ENCODE data around the gene NGEF.

Gene NGEF

DNA sequence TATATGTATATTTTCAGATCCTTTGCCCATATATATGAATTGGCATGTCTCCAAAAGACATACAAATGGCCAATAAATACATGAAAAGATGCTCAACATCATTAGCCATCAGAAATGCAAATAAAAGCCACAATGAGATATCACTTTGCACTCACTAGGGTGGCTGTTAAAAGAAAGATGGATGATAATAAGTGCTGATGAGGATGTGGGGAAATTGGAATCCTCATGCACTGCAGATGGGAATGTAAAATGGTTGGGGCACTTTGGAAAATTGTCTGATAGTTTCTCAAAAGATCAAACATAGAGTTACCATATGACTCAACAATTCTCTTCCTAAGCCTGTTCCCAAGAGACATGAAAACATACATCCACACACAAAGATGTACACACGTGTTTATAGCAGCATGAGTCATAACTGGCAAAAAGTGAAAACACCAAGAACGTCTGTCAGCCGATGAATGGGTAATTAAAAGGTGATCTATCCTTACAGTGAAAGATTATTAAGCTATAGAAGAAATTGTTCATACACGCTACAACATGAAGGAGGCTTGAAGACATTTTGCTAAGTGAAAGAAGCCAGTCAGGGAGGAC lies 19.7 kb downstream of the NGEF start:
- H3K9me3 ChIP-seq (ENCODE audit: low read length), result no peaks in the 10 kb centered on the region
- H3K4me1 ChIP-seq (ENCODE audit: insufficient read depth, low read length), result no peaks in the 10 kb centered on the region
- H3K27me3 ChIP-seq (ENCODE audit: insufficient read depth, low read length), result peaks cover 3% of the 10 kb centered on the region
- no peak overlapping the region for H3K4me3 ChIP-seq (ENCODE audit: low read length)
- H2AFZ ChIP-seq (ENCODE audit: low read depth, low read length), result no peak overlapping the region
- H3K36me3 ChIP-seq (ENCODE audit: insufficient read depth, low read length), result no peaks in the 10 kb centered on the region

DNA sequence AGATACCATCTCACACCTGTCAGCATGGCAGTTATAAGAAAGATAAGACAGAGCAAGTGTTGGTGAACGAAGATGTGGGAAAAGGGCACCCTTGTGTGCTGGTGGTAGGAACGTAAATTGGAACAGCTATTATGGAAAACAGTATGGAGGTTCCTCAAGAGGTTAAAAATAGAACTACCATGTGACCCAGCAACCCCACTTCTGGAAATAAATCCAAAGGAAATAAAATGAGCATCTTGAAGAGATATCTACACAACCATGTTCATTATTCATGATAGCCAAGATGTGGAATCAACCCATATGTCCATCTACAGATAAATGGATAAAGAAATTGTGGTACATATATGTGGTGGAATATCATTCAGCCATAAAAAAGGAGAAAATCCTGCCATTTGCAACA lies 26.9 kb downstream of the NGEF start:
- no peak overlapping the region for H2AFZ ChIP-seq (ENCODE audit: low read depth, low read length)
- H3K27me3 ChIP-seq (ENCODE audit: insufficient read depth, low read length), result peaks cover 2% of the 10 kb centered on the region
- H3K4me3 ChIP-seq (ENCODE audit: low read length), result no peak overlapping the region

DNA sequence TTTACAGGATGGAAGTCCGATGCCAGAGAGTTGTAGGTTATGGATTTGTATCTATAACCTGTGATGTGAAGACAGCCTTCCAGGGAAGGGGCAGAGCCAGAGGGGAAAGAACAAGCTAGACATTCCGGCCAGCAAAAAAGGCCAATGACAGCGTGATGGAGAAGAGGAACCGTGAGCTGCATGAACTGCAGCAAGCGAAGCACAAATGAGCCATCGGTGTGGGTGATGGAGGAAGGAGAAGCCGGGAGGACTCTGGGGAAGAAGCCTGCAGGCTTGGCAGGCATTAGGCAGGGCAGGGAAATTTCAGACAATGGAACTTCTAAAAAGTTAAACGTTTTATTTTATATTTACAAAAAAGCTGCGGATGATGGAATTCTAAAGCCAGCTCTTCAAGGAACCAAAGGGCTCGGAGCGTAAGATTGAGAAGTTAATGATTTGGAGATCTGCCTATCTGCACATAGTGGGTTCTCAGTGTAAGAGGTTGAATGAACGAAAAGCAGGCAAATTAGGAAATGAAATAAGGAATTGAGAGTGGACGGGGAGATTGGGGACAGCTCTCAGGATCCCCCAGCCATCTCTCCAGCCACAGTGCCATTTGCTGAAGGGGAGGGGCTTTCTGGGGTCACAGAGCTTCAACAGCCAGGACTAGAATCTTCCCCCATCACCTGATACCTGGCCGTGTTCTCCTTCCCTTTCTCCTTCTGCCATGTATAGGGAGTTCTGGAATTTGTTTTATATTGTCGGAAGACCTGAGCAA lies 28.4 kb downstream of the NGEF start:
- Histone ChIP-seq H3K4me1 (ENCODE audit: insufficient read depth, low read length) (no peaks in the 10 kb centered on the region), H2AFZ (ENCODE audit: low read depth, low read length) (no peak overlapping the region), H3K27me3 (ENCODE audit: insufficient read depth, low read length) (peaks cover 5% of the 10 kb centered on the region), H3K9me3 (ENCODE audit: low read length) (no peaks in the 10 kb centered on the region), H3K4me3 (ENCODE audit: low read length) (no peak overlapping the region), H3K36me3 (ENCODE audit: insufficient read depth, low read length) (no peaks in the 10 kb centered on the region)

More for the DNA sequence above, 26.9 kb downstream of the NGEF start:
- Histone ChIP-seq H3K4me1 (ENCODE audit: insufficient read depth, low read length) (no peaks in the 10 kb centered on the region), H3K9me3 (ENCODE audit: low read length) (no peaks in the 10 kb centered on the region), H3K36me3 (ENCODE audit: insufficient read depth, low read length) (no peaks in the 10 kb centered on the region)

DNA sequence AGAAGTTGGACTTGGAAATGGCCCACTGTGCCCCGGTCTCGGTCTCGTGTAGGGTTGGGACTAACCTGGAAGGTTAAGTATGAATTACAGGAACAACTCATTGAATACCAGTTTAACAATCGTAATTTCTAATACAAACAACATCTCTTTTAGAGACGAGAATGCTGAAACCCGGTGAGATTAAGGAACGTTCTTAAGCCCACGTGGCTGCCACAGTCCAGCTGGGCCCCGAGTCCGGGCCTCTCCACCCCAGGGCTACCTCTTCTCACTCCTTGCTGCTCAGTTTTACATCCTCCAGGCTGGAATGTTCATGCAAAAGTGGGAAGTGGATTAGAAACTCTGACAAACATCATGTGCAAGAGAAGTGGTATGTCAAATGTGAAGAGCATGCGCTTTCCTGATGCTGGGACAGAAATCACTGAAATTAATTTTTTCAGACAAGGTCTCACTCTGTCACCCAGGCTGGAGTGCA lies 29.4 kb downstream of the NGEF start:
- H3K4me1 ChIP-seq (ENCODE audit: insufficient read depth, low read length), result no peaks in the 10 kb centered on the region

GRCh38 chr2:232982926-232983668 lies 30.0 kb downstream of the NGEF start:
- no peaks in the 10 kb centered on the region for H3K9me3 ChIP-seq (ENCODE audit: low read length)
- H3K4me1 ChIP-seq (ENCODE audit: insufficient read depth, low read length), result no peaks in the 10 kb centered on the region
- no peak overlapping the region for H2AFZ ChIP-seq (ENCODE audit: low read depth, low read length)
- peaks cover 5% of the 10 kb centered on the region for H3K27me3 ChIP-seq (ENCODE audit: insufficient read depth, low read length)
- H3K4me3 ChIP-seq (ENCODE audit: low read length), result no peak overlapping the region
- no peaks in the 10 kb centered on the region for H3K36me3 ChIP-seq (ENCODE audit: insufficient read depth, low read length)

More for the DNA sequence above, 29.4 kb downstream of the NGEF start:
- no peaks in the 10 kb centered on the region for H3K9me3 ChIP-seq (ENCODE audit: low read length)
- H2AFZ ChIP-seq (ENCODE audit: low read depth, low read length), result no peak overlapping the region
- H3K4me3 ChIP-seq (ENCODE audit: low read length), result no peak overlapping the region
- H3K27me3 ChIP-seq (ENCODE audit: insufficient read depth, low read length), result peaks cover 5% of the 10 kb centered on the region
- H3K36me3 ChIP-seq (ENCODE audit: insufficient read depth, low read length), result no peaks in the 10 kb centered on the region

DNA sequence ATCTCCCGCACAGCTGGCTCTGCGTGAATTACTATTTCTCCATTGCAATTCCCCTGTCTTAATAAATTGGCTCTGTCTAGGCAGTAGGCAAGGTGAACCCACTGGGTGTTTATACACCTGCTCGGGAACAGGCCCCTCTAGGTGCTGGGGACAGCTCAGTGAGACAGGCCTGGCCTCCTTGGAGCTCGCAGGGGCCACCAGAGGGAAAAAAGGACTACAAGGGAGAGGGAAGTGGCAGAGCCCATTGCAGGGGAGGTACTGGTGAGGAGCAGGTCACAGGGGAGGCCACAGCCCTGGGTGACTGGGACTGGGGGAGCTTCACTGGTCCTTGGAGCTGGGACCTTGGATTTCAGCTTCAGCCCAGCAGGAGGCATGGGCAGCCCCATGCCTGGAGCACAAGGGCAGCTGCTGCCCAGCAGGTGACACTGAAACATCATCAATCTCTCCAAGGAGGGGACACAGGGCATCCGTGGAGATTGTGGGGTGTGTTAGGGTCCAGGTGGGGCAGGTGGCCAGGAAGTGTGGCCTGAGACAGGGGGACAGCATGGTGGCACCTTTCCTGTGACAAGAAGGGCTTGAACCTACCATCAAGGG lies 31.2 kb downstream of the NGEF start:
- H2AFZ ChIP-seq (ENCODE audit: low read depth, low read length), result no peak overlapping the region
- H3K36me3 ChIP-seq (ENCODE audit: insufficient read depth, low read length), result no peaks in the 10 kb centered on the region
- no peaks in the 10 kb centered on the region for H3K4me1 ChIP-seq (ENCODE audit: insufficient read depth, low read length)
- peaks cover 5% of the 10 kb centered on the region for H3K27me3 ChIP-seq (ENCODE audit: insufficient read depth, low read length)
- H3K4me3 ChIP-seq (ENCODE audit: low read length), result no peak overlapping the region
- H3K9me3 ChIP-seq (ENCODE audit: low read length), result no peaks in the 10 kb centered on the region

- Histone ChIP-seq H3K27me3 (ENCODE audit: insufficient read depth, low read length) (peaks cover 8% of the 10 kb centered on the region), H2AFZ (ENCODE audit: low read depth, low read length) (no peak overlapping the region), H3K9me3 (ENCODE audit: low read length) (no peaks in the 10 kb centered on the region), H3K4me1 (ENCODE audit: insufficient read depth, low read length) (no peaks in the 10 kb centered on the region), H3K4me3 (ENCODE audit: low read length) (no peak overlapping the region), H3K36me3 (ENCODE audit: insufficient read depth, low read length) (no peaks in the 10 kb centered on the region)
Observed at GRCh38 chr2:232981356-232981755, 31.7 kb downstream of the NGEF start.

GRCh38 chr2:232980683-232981082 lies 32.4 kb downstream of the NGEF start:
- H2AFZ ChIP-seq (ENCODE audit: low read depth, low read length), result no peak overlapping the region
- no peaks in the 10 kb centered on the region for H3K36me3 ChIP-seq (ENCODE audit: insufficient read depth, low read length)
- no peak overlapping the region for H3K4me3 ChIP-seq (ENCODE audit: low read length)
- no peaks in the 10 kb centered on the region for H3K9me3 ChIP-seq (ENCODE audit: low read length)
- H3K4me1 ChIP-seq (ENCODE audit: insufficient read depth, low read length), result no peaks in the 10 kb centered on the region
- peaks cover 8% of the 10 kb centered on the region for H3K27me3 ChIP-seq (ENCODE audit: insufficient read depth, low read length)

DNA sequence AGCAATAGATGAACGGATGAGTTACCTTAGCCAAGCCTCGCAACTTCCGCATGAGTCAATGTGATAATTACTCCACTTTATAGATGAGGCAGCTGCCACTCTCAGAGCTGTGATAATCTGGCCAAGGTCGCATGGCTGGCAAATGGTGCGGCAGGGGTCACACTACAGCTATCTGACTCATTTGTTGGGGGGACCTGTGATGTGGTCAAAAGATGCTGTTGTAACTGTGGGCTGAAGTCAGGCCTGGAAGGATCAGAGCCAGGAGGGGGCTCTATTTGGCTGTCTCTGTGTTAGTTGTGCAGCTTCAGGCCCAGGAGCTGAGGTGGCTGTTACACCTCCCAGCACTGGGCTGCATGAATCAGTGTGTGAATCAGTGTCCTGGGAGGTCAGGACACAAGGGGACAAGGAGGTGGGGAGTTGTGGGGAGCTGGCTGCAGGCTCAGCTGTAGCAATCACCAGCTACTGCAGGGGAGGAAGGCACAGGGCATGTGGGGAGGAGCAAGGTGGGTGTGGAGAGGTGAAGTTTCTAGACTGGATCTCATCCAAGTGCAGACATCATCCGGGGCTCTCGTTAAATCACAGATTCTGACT lies 33.1 kb downstream of the NGEF start:
- Histone ChIP-seq H3K4me1 (ENCODE audit: insufficient read depth, low read length) (no peaks in the 10 kb centered on the region), H3K27me3 (ENCODE audit: insufficient read depth, low read length) (peaks cover 8% of the 10 kb centered on the region), H3K9me3 (ENCODE audit: low read length) (no peaks in the 10 kb centered on the region), H3K36me3 (ENCODE audit: insufficient read depth, low read length) (no peaks in the 10 kb centered on the region), H2AFZ (ENCODE audit: low read depth, low read length) (no peak overlapping the region), H3K4me3 (ENCODE audit: low read length) (no peak overlapping the region)

GRCh38 chr2:232977438-232977971 lies 35.6 kb downstream of the NGEF start:
- no peak overlapping the region for H2AFZ ChIP-seq (ENCODE audit: low read depth, low read length)
- H3K4me3 ChIP-seq (ENCODE audit: low read length), result no peak overlapping the region
- H3K36me3 ChIP-seq (ENCODE audit: insufficient read depth, low read length), result no peaks in the 10 kb centered on the region
- H3K4me1 ChIP-seq (ENCODE audit: insufficient read depth, low read length), result no peaks in the 10 kb centered on the region
- H3K9me3 ChIP-seq (ENCODE audit: low read length), result no peaks in the 10 kb centered on the region
- H3K27me3 ChIP-seq (ENCODE audit: insufficient read depth, low read length), result peaks cover 6% of the 10 kb centered on the region

GRCh38 chr2:232976666-232977437 lies 36.2 kb downstream of the NGEF start:
- H3K4me1 ChIP-seq (ENCODE audit: insufficient read depth, low read length), result no peaks in the 10 kb centered on the region
- H3K4me3 ChIP-seq (ENCODE audit: low read length), result no peak overlapping the region
- no peaks in the 10 kb centered on the region for H3K9me3 ChIP-seq (ENCODE audit: low read length)
- no peak overlapping the region for H2AFZ ChIP-seq (ENCODE audit: low read depth, low read length)
- H3K36me3 ChIP-seq (ENCODE audit: insufficient read depth, low read length), result no peaks in the 10 kb centered on the region
- peaks cover 6% of the 10 kb centered on the region for H3K27me3 ChIP-seq (ENCODE audit: insufficient read depth, low read length)

GRCh38 chr2:232976176-232976575 lies 36.9 kb downstream of the NGEF start:
- Histone ChIP-seq H2AFZ (ENCODE audit: low read depth, low read length) (no peak overlapping the region), H3K27me3 (ENCODE audit: insufficient read depth, low read length) (peaks cover 6% of the 10 kb centered on the region), H3K4me3 (ENCODE audit: low read length) (no peak overlapping the region), H3K4me1 (ENCODE audit: insufficient read depth, low read length) (no peaks in the 10 kb centered on the region), H3K36me3 (ENCODE audit: insufficient read depth, low read length) (no peaks in the 10 kb centered on the region), H3K9me3 (ENCODE audit: low read length) (no peaks in the 10 kb centered on the region)
